Osteoblast (primary cell): ENCODE data around the gene SLC2A8. TPM values are rescaled to one million over a fixed set of nuclear protein-coding genes. Genes with fewer than 3 reads are reported as not detected.

Experiments
- DNase-seq: peaks from one replicate; pipeline ENCODE4 v3.0.0; 2011; ENCODE audit warnings: low spot score, mixed read lengths; ENCODE audit not compliant: insufficient read length; ENCODE audit errors: missing footprints
- H2AFZ ChIP-seq: 2 replicates; pipeline ENCODE4 v1.6.0; 2011; ENCODE audit warnings: mild to moderate bottlenecking, low read length
- H3K27ac ChIP-seq: 2 replicates; pipeline ENCODE4 v1.5.1; 2011; ENCODE audit warnings: mild to moderate bottlenecking, low read depth, low read length, moderate library complexity
- H3K27me3 ChIP-seq: 2 replicates; pipeline ENCODE4 v1.6.0; 2012; ENCODE audit warnings: mild to moderate bottlenecking, control low read depth, inconsistent platforms, low read length, moderate library complexity; ENCODE audit not compliant: insufficient read depth
- H3K36me3 ChIP-seq: 2 replicates; pipeline ENCODE4 v1.5.1; 2011; ENCODE audit warnings: mild to moderate bottlenecking, low read length, control low read depth, moderate library complexity; ENCODE audit not compliant: insufficient read depth
- H3K4me1 ChIP-seq: 2 replicates; pipeline ENCODE4 v1.5.1; 2011; ENCODE audit warnings: mild to moderate bottlenecking, low read length, control low read depth, moderate library complexity; ENCODE audit not compliant: insufficient read depth
- H3K4me2 ChIP-seq: 2 replicates; pipeline ENCODE4 v1.6.0; 2011; ENCODE audit warnings: mild to moderate bottlenecking, low read length; ENCODE audit not compliant: insufficient read depth
- H3K4me3 ChIP-seq: fragments of 200-600 bp; sonication (generic); 3 replicates; pipeline ENCODE4 v1.5.1; 2012; ENCODE audit warnings: mild to moderate bottlenecking, low read length, inconsistent platforms; ENCODE audit not compliant: insufficient read depth
- H3K79me2 ChIP-seq: 2 replicates; pipeline ENCODE4 v1.6.0; 2012; ENCODE audit warnings: mild to moderate bottlenecking, low read length, control low read depth, inconsistent platforms; ENCODE audit not compliant: insufficient read depth
- H3K9me3 ChIP-seq: 2 replicates; pipeline ENCODE4 v1.5.1; 2011; ENCODE audit warnings: low read depth, low read length, control low read depth
- H4K20me1 ChIP-seq: 2 replicates; pipeline ENCODE4 v1.6.0; 2012; ENCODE audit warnings: mild to moderate bottlenecking, low read length, control low read depth; ENCODE audit not compliant: insufficient read depth
- total RNA-seq: library from RNA; depleted of rRNA; stranded (reverse); fragments of >200 nt; gene quantifications from 2 replicates; pipeline ENCODE4 v1.2.3, GENCODE V29; 2012
- TF ChIP-seq, protein P1 (sequence below): IDR thresholded peaks from 2 replicates; pipeline ENCODE4 v1.5.1; 2011; ENCODE audit warnings: mild to moderate bottlenecking, low read depth, low read length, moderate library complexity; ENCODE audit errors: extremely low read depth

The SLC2A8 gene
- total RNA-seq, 1 donor, result 5.4 TPM

DNA sequence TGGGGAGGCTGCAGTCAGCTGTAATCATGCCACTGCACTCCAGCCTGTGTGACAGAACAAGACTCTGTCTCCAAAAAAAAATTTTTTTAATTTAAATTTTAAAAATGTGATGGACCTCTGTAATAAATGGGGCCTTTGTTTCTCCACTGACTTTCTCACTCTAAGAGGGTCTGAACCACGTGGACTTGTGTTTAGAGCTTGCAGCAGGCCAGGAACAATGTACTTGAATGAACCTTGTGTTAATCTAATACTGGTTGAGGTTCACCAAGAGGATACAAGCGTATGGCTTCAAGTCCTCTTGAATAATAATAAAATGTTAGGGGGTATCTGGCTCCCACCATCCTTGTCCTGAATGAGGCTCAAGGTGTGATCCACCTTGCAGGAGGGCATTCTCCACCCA lies 14.4 kb upstream of the SLC2A8 start:
- H3K27me3 ChIP-seq, result peaks cover 59% of the 10 kb centered on the region
- no peak for DNase-seq
- H3K9me3 ChIP-seq, result no peaks in the 10 kb centered on the region
- H3K27ac ChIP-seq, result no peak overlapping the region
- no peaks in the 10 kb centered on the region for H3K36me3 ChIP-seq
- H3K4me2 ChIP-seq, result no peak overlapping the region
- TF ChIP-seq, protein P1, sequence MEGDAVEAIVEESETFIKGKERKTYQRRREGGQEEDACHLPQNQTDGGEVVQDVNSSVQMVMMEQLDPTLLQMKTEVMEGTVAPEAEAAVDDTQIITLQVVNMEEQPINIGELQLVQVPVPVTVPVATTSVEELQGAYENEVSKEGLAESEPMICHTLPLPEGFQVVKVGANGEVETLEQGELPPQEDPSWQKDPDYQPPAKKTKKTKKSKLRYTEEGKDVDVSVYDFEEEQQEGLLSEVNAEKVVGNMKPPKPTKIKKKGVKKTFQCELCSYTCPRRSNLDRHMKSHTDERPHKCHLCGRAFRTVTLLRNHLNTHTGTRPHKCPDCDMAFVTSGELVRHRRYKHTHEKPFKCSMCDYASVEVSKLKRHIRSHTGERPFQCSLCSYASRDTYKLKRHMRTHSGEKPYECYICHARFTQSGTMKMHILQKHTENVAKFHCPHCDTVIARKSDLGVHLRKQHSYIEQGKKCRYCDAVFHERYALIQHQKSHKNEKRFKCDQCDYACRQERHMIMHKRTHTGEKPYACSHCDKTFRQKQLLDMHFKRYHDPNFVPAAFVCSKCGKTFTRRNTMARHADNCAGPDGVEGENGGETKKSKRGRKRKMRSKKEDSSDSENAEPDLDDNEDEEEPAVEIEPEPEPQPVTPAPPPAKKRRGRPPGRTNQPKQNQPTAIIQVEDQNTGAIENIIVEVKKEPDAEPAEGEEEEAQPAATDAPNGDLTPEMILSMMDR, result no peak
- H3K79me2 ChIP-seq, result no peaks in the 10 kb centered on the region
- no peaks in the 10 kb centered on the region for H4K20me1 ChIP-seq
- H2AFZ ChIP-seq, result no peak overlapping the region
- H3K4me3 ChIP-seq, result no peak overlapping the region
- H3K4me1 ChIP-seq, result no peaks in the 10 kb centered on the region

DNA sequence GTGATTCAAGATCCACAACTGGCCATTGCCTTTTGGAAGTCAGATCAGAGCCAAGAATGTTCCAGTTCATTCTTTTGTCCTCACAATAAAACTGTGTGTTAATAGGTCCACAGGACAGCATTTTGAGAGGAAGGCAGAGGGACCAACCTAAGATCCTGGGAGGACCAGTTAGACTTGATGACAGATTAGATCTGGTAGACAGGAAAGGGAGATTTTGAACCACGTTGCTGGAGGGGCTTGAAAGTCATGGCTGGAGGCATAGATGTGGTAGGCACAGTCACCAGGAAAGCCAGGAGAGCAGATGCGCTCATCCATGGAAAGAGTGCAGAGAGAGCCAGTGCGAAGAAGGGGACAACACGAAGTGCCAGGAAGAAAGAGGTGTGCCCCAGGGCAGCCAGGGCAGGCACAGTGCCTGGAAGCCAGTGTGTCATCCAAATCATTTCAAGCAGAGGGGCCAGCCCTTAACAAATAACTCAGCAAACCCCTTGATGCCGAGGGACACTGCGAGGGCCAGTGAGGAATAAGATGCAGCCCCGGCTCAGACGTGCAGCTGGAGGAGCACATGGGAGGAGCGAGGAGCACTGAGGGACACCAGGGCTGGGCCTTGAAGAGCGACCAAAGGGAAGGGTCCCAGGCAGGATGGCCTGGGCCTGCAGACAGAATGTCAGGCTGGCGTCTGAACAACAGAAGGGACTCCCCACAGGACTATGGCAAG lies 12.8 kb upstream of the SLC2A8 start:
- H3K4me2 ChIP-seq, result no peak overlapping the region
- TF ChIP-seq, protein P1, result no peak

DNA sequence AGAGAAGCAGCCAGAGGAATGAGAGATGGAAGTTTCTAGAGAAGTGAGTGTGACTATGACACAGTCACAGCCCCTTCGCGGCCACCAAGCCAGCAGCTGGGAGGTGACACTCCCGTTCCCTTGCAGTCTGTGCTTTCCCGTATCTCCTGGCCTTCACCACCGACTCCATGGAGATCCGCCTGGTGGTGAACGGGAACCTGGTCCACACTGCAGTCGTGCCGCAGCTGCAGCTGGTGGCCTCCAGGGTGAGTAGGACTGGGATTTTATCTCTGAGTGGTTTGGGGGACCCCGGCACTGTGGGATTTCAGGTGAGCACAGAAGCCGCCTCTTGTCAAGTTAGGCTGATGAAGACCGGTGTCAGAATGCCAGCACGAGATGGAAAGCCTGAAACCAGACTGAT lies 12.1 kb upstream of the SLC2A8 start:
- Histone ChIP-seq H3K27me3 (peaks cover 59% of the 10 kb centered on the region), H3K36me3 (no peaks in the 10 kb centered on the region), H3K79me2 (no peaks in the 10 kb centered on the region), H3K27ac (no peak overlapping the region), H3K4me1 (peaks cover 11% of the 10 kb centered on the region), H3K4me2 (no peak overlapping the region), H3K4me3 (no peak overlapping the region), H4K20me1 (no peaks in the 10 kb centered on the region), H3K9me3 (no peaks in the 10 kb centered on the region), H2AFZ (no peak overlapping the region)
- TF ChIP-seq, protein P1, result no peak
- peak; percentile 39 for DNase-seq

More for the DNA sequence above, 12.8 kb upstream of the SLC2A8 start:
- H3K4me1 ChIP-seq, result peaks cover 8% of the 10 kb centered on the region
- H3K27ac ChIP-seq, result no peak overlapping the region
- H3K9me3 ChIP-seq, result no peaks in the 10 kb centered on the region
- no peak overlapping the region for H3K4me3 ChIP-seq
- H4K20me1 ChIP-seq, result no peaks in the 10 kb centered on the region
- H3K27me3 ChIP-seq, result peaks cover 59% of the 10 kb centered on the region
- peak; percentile 75 for DNase-seq
- no peak overlapping the region for H2AFZ ChIP-seq
- H3K36me3 ChIP-seq, result no peaks in the 10 kb centered on the region
- no peaks in the 10 kb centered on the region for H3K79me2 ChIP-seq

DNA sequence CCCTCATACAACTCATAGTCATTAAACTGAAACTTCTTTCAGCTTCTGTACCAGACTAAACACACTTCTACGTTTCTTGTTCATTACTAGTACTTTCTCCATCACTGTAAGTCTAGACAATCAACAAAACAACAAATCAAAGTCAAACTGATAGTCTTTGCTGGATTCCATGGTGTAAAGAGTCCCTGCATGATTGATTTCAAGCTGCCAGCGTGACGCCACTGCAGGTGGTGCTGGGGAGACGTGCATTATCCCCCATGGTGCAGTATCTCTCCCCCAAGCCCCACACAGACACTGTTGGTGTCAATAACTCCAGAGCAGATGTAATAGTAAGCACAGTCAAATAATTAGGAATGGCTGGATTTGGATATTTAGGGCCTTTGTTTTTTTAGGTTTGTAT lies 10.7 kb upstream of the SLC2A8 start:
- Histone ChIP-seq H3K4me2 (no peak overlapping the region), H2AFZ (no peak overlapping the region), H3K4me3 (no peak overlapping the region), H3K36me3 (no peaks in the 10 kb centered on the region), H4K20me1 (no peaks in the 10 kb centered on the region), H3K27me3 (peaks cover 54% of the 10 kb centered on the region), H3K4me1 (peaks cover 11% of the 10 kb centered on the region), H3K27ac (no peak overlapping the region), H3K9me3 (no peaks in the 10 kb centered on the region), H3K79me2 (no peaks in the 10 kb centered on the region)
- no peak for DNase-seq
- TF ChIP-seq, protein P1, result no peak
